Spleen (tissue), 11 donors: ENCODE measurements around the gene GEMIN4. TPM values are rescaled to one million over a fixed set of nuclear protein-coding genes. Genes with fewer than 3 reads are reported as not detected.

Experiments
- DNase-seq: peaks from one replicate; pipeline ENCODE4 v3.0.0-alpha.2; 2020
- H3K27ac ChIP-seq, 8 donors: fragments of 200-600 bp; sonication (generic) in 7 of 8; 1 replicate in 4 of 8; 2 replicates in 4 of 8; pipeline versions ENCODE4 v1.5.0 to v1.8.0; 2016 to 2021; ENCODE audit warnings: inconsistent platforms in 4 of 8, mild to moderate bottlenecking in 4 of 8, moderate library complexity in 1 of 8
- H3K27me3 ChIP-seq, 7 donors: fragments of 200-600 bp; sonication (generic) in 6 of 7; replicated peaks in 1 of 7; 1 replicate in 4 of 7; 2 replicates in 3 of 7; pipeline versions ENCODE4 v1.5.0 to v1.8.0; 2016 to 2021; ENCODE audit warnings: inconsistent platforms in 3 of 7, mild to moderate bottlenecking in 1 of 7
- H3K36me3 ChIP-seq, 6 donors: fragments of 200-600 bp; sonication (generic) in 5 of 6; 1 replicate in 4 of 6; 2 replicates in 2 of 6; pipeline versions ENCODE4 v1.5.0 to v1.8.0; 2016 to 2021; ENCODE audit warnings: inconsistent platforms in 2 of 6
- H3K4me1 ChIP-seq, 6 donors: fragments of 200-600 bp; sonication (generic) in 5 of 6; 1 replicate in 3 of 6; 2 replicates in 3 of 6; pipeline versions ENCODE4 v1.5.0 to v1.8.0; 2016 to 2021; ENCODE audit warnings: inconsistent platforms in 3 of 6
- H3K4me3 ChIP-seq, 8 donors: fragments of 200-600 bp; sonication (generic) in 7 of 8; 1 replicate in 4 of 8; 2 replicates in 4 of 8; pipeline versions ENCODE4 v1.5.0 to v1.8.0; 2016 to 2021; ENCODE audit warnings: inconsistent platforms in 4 of 8, mild to moderate bottlenecking in 4 of 8, moderate library complexity in 2 of 8
- H3K9me3 ChIP-seq, 8 donors: fragments of 200-600 bp; sonication (generic) in 7 of 8; 1 replicate in 4 of 8; 2 replicates in 4 of 8; pipeline versions ENCODE4 v1.5.0 to v1.8.0; 2016 to 2021; ENCODE audit warnings: inconsistent platforms in 4 of 8
- CTCF ChIP-seq, 11 experiments: fragments of 200-600 bp in 7 of 11; fragments of 450-650 bp in 4 of 11; sonication (generic) in 4 of 11; IDR thresholded peaks in 8 of 11; conservative IDR thresholded peaks in 3 of 11; 1 replicate in 7 of 11; 2 replicates in 4 of 11; pipeline versions ENCODE4 v1.4.0 to v1.8.0; 2016 to 2021; ENCODE audit warnings: antibody characterized with exemption in 11 of 11, inconsistent platforms in 4 of 11, mild to moderate bottlenecking in 1 of 11
- POLR2A ChIP-seq, 3 donors: fragments of 450-650 bp; IDR thresholded peaks; one replicate each; pipeline ENCODE4 v1.5.1; 2017; ENCODE audit warnings: antibody characterized with exemption in 3 of 3, mild to moderate bottlenecking in 1 of 3
- POLR2AphosphoS5 ChIP-seq, 3 donors: sonication (generic); formaldehyde crosslinking; IDR thresholded peaks; one replicate each; pipeline ENCODE4 v1.5.1; 2017; ENCODE audit warnings: antibody characterized with exemption in 3 of 3
- WGBS, 5 donors: extraction: QIAGEN DNeasy Blood & Tissue Kit in 3 of 5; methylation state at CpG; one replicate each; pipeline versions ENCODE4 v1.1.5 to v1.1.7; 2013 to 2018; 5-methylcytosine and 5-hydroxymethylcytosine counted together
- intact Hi-C: fragments of 100-400 bp; cut with DNase I; formaldehyde crosslinking; loops from one replicate; pipeline ENCODE4 v1.15.0; 2023; ENCODE audit warnings: low total_unique reads
- polyA plus RNA-seq, 3 donors: library from polyadenylated mRNA; stranded (reverse); fragments of 200-250 nt; gene quantifications; one replicate each; pipeline ENCODE4 v1.2.1, GENCODE V29; 2013
- total RNA-seq, 7 donors: library from RNA; depleted of rRNA in 3 of 7; stranded (reverse); fragments of >200 nt in 3 of 7; fragmentation: NEBNext Ultra II Directional in 4 of 7; extraction: Animal tissue kit (Norgen Biotek cat#: 25700) in 4 of 7; gene quantifications; one replicate each; pipeline versions ENCODE4 v1.1.0 to v1.2.1, GENCODE V29; 2016 to 2021
- donor health status: healthy with polysubstance abuse.
- donor health status: DM: no; HTN: no; CAD: no; lungs with moderate emphysema.
- donor health status: DM: no; HTN: no; CAD: no.
- donor health status: Bipolar disorder and iron deficiency.
- donor health status: healthy.
- donor health status: DM: no; HTN: no; CAD: no.
- donor health status: DM: yes; HTN: yes; CAD: no.

GEMIN4 gene
- total and polyA plus RNA-seq, 10 donors: 5.7 to 24.9 (median 19.2) TPM

- peaks cover 0 to 24% (median 12%) of the 10 kb centered on the region in 6 donors for H3K4me1 ChIP-seq
- peaks cover 0 to 83% (median 60%) of the 10 kb centered on the region in 6 donors for H3K36me3 ChIP-seq
- WGBS, 5 donors: 93 to 98% (median 96%) methylated on average over 4 of the region's 4 CpGs
- H3K4me3 ChIP-seq: no peak overlapping the region
- no peak overlapping the region for H3K27ac ChIP-seq
- H3K9me3 ChIP-seq: no peaks in the 10 kb centered on the region
- intact Hi-C loops: no loop called here
- TF ChIP-seq POLR2A (IDR thresholded peaks at IDR 0.05) (no peak), CTCF (IDR thresholded peaks at IDR 0.05 in 8 of 11, conservative IDR thresholded peaks at IDR 0.05 in 3 of 11) (no peak), POLR2AphosphoS5 (IDR thresholded peaks at IDR 0.05) (no peak)
- H3K27me3 ChIP-seq: no peaks in the 10 kb centered on the region
- no peak for DNase-seq
These were observed 8.9 kb downstream of the GEMIN4 start for GRCh38 chr17:743139-743538.

GRCh38 chr17:742147-742793, 9.8 kb downstream of the GEMIN4 start:
- Histone ChIP-seq H3K9me3 (no peaks in the 10 kb centered on the region), H3K36me3 (peaks cover 0 to 79% (median 54%) of the 10 kb centered on the region in 6 donors), H3K4me1 (peaks cover 0 to 24% (median 12%) of the 10 kb centered on the region in 6 donors), H3K4me3 (no peak overlapping the region), H3K27me3 (no peaks in the 10 kb centered on the region), H3K27ac (no peak overlapping the region)
- DNase-seq: no peak
- 89 to 92% (median 90%) methylated on average over 11 of the region's 11 CpGs for WGBS, 5 donors
- TF ChIP-seq POLR2AphosphoS5 (IDR thresholded peaks at IDR 0.05): peak in 1 of 3 donors; percentile 37
- no peak for TF ChIP-seq POLR2A (IDR thresholded peaks at IDR 0.05)
- intact Hi-C loops: no loop called here

GRCh38 chr17:740240-741017, 11.6 kb downstream of the GEMIN4 start:
- H3K9me3 ChIP-seq: no peaks in the 10 kb centered on the region
- H3K4me1 ChIP-seq: peaks cover 0 to 24% (median 12%) of the 10 kb centered on the region in 6 donors
- H3K27me3 ChIP-seq: no peaks in the 10 kb centered on the region
- intact Hi-C loops: no loop called here
- DNase-seq: peak; percentile 86
- WGBS, 5 donors: 32 to 47% (median 41%) methylated on average over 18 of the region's 18 CpGs
- peak overlapping the region in 7 of 8 donors; percentile 41 to 83 (median 73) for H3K27ac ChIP-seq
- peak overlapping the region in 2 of 8 donors; percentile 10 to 50 for H3K4me3 ChIP-seq
- TF ChIP-seq CTCF (IDR thresholded peaks at IDR 0.05 in 8 of 11, conservative IDR thresholded peaks at IDR 0.05 in 3 of 11): no peak
- TF ChIP-seq POLR2AphosphoS5 (IDR thresholded peaks at IDR 0.05): peak in 2 of 3 donors; percentile 37 to 62
- H3K36me3 ChIP-seq: peaks cover 0 to 61% (median 36%) of the 10 kb centered on the region in 6 donors

GRCh38 chr17:737561-738113, 14.4 kb downstream of the GEMIN4 start:
- peaks cover 0 to 33% (median 11%) of the 10 kb centered on the region in 6 donors for H3K36me3 ChIP-seq
- no peak for TF ChIP-seq POLR2AphosphoS5 (IDR thresholded peaks at IDR 0.05)
- TF ChIP-seq CTCF (IDR thresholded peaks at IDR 0.05 in 8 of 11, conservative IDR thresholded peaks at IDR 0.05 in 3 of 11): no peak
- no peak for TF ChIP-seq POLR2A (IDR thresholded peaks at IDR 0.05)
- H3K4me1 ChIP-seq: peaks cover 3 to 37% (median 21%) of the 10 kb centered on the region in 6 donors
- no peak overlapping the region for H3K27ac ChIP-seq
- peaks cover 0 to 12% (median 0%) of the 10 kb centered on the region in 7 donors for H3K27me3 ChIP-seq
- H3K9me3 ChIP-seq: no peaks in the 10 kb centered on the region
- intact Hi-C loops: no loop called here
- no peak for DNase-seq
- 95 to 97% (median 95%) methylated on average over 13 of the region's 13 CpGs for WGBS, 5 donors
- no peak overlapping the region for H3K4me3 ChIP-seq
